Measurements from ENCODE around the gene SPIN4. TPM values are rescaled to one million over a fixed set of nuclear protein-coding genes. Genes with fewer than 3 reads are reported as not detected.
"Not testable (repeated sequence)": the region's sequence is repeated elsewhere in the genome, so short reads cannot be mapped to it uniquely, and the experiment has no call there.

SPIN4 gene
- polyA plus RNA-seq (2013, experiment 1 of 2; ENCODE audit: insufficient read length) = 5.0 TPM
- 3.1 TPM for polyA plus RNA-seq (2013, experiment 2 of 2; ENCODE audit: insufficient read length)

GRCh38 chrX:63350941-63351616, at the start of gene SPIN4:
SPIN4 (minus strand) TSS chrX:63351332; CDS start chrX:63350819, 513 bp downstream.
- DNase-seq = peak; percentile 85

- peak; percentile 1 for DNase-seq
Measured at GRCh38 chrX:63400340-63400739, 49.2 kb upstream of the SPIN4 start.

GRCh38 chrX:63394872-63395271, 43.7 kb upstream of the SPIN4 start:
- DNase-seq = no peak

- not testable (repeated sequence) for DNase-seq
Measured at GRCh38 chrX:63393094-63393493, 42.0 kb upstream of the SPIN4 start.

GRCh38 chrX:63387411-63387810, 36.3 kb upstream of the SPIN4 start:
- no peak for DNase-seq

- DNase-seq = not testable (repeated sequence)
Measured at GRCh38 chrX:63384263-63384662, 33.1 kb upstream of the SPIN4 start.

- not testable (repeated sequence) for DNase-seq
Measured at GRCh38 chrX:63373012-63373411, 21.9 kb upstream of the SPIN4 start.

- DNase-seq = not testable (repeated sequence)
Measured at GRCh38 chrX:63367699-63368098, 16.6 kb upstream of the SPIN4 start.

- DNase-seq = no peak
Measured at GRCh38 chrX:63363788-63364187, 12.7 kb upstream of the SPIN4 start.

GRCh38 chrX:63361494-63361893, 10.4 kb upstream of the SPIN4 start:
- DNase-seq = no peak

- no peak for DNase-seq
Measured at GRCh38 chrX:63354484-63354883, 3.4 kb upstream of the SPIN4 start.

GRCh38 chrX:63350465-63350877, 661 bp downstream of the SPIN4 start:
- DNase-seq = peak; percentile 19

- no peak for DNase-seq
Measured at GRCh38 chrX:63349307-63349706, 1.8 kb downstream of the SPIN4 start.

- DNase-seq = no peak
Measured at GRCh38 chrX:63330681-63331080, 20.5 kb downstream of the SPIN4 start.

- peak; percentile 36 for DNase-seq
Measured at GRCh38 chrX:63327788-63328187, 23.3 kb downstream of the SPIN4 start.

GRCh38 chrX:63299596-63299995, 51.5 kb downstream of the SPIN4 start:
- DNase-seq = no peak
